Measurements from ENCODE around the gene RTN4R. TPM values are rescaled to one million over a fixed set of nuclear protein-coding genes. Genes with fewer than 3 reads are reported as not detected.

The RTN4R gene
- total and polyA plus RNA-seq, 7 donors = 0.36 to 4.3 (median 0.83) TPM; not detected in 2

DNA sequence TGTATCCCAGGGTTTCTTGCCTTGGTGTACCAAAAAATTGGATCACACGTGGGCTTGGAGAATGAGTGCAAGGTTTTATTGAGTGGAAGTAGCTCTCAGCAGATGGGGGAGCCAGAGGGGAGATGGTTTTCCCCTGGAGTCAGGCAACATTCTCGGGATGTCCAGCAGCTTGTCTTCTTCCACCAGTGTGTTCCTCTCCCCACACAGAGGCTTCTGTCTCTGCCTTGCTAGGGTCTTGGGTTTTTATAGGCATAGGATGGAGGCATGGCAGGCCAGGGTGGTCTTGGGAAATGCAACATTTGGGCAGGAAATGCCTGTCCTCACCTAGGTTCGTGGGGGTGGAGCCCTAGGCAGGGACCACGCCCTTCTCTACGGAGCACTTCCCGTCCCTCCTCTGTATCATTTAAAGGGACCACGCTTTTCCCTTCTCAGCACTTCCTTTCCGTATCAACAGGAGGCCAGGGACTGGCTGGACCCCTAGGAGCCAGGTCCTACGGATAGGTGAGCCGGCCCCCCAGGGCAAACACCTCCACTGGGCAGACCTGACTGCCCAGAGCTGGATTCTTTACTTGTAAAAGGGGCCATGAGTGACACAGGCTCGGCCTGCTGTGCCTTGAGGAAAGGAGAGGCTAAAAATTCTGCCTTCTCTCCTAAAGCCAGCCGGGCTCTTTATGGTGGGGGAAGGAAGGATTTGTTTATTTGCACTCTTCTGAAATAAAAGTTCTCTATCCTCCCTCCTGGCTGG, 62.0 kb downstream of the RTN4R start:
- Histone ChIP-seq H3K27ac (peak overlapping the region; percentile 45 to 67 (median 58)), H3K4me1 (peaks cover 0 to 35% (median 12%) of the 10 kb centered on the region in 4 donors), H3K9me3 (no peaks in the 10 kb centered on the region), H3K36me3 (no peaks in the 10 kb centered on the region), H3K4me3 (peak overlapping the region; percentile 26 to 53 (median 46)), H3K27me3 (peaks cover 0 to 26% (median 0%) of the 10 kb centered on the region in 3 donors)
- WGBS, 2 donors = 10 to 14% methylated on average over 12 of the region's 12 CpGs
- TF ChIP-seq, protein P1, sequence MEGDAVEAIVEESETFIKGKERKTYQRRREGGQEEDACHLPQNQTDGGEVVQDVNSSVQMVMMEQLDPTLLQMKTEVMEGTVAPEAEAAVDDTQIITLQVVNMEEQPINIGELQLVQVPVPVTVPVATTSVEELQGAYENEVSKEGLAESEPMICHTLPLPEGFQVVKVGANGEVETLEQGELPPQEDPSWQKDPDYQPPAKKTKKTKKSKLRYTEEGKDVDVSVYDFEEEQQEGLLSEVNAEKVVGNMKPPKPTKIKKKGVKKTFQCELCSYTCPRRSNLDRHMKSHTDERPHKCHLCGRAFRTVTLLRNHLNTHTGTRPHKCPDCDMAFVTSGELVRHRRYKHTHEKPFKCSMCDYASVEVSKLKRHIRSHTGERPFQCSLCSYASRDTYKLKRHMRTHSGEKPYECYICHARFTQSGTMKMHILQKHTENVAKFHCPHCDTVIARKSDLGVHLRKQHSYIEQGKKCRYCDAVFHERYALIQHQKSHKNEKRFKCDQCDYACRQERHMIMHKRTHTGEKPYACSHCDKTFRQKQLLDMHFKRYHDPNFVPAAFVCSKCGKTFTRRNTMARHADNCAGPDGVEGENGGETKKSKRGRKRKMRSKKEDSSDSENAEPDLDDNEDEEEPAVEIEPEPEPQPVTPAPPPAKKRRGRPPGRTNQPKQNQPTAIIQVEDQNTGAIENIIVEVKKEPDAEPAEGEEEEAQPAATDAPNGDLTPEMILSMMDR (IDR thresholded peaks at IDR 0.05) = peak in 1 of 4 experiments; percentile 12
- TF ChIP-seq POLR2AphosphoS5 (IDR thresholded peaks at IDR 0.05) (peak in 2 of 4 donors; percentile 28 to 45), POLR2A (IDR thresholded peaks at IDR 0.05) (peak in 1 of 2 donors; percentile 23), EP300 (IDR thresholded peaks at IDR 0.05) (no peak)
- intact Hi-C loops (cut with DNase I) = no loop called here
- DNase-seq = peak; percentile 74

DNA sequence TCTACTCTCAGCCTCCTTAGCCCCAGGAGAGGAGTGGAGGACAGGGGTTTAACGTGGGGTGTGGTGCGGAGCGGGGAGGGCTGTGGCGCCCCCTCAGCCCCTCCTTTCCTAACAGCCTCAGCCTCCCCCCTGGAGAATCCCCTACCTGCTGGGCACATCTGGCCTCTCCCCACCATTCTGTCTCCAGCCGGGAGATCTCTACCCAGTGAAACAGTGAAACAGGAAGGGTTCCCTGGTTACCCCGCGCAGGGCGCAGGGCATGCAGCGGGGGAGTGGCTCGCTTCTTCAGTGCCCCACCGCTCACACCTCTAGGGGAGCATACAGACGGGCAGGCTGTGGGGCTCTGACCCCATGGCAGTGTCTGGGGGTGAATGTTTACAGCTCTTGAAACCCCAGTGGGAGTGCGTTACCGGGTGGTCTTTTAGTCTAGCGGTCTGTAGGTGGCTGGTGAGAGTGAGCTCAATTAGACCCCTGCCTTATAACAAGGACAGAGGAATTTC, 62.6 kb downstream of the RTN4R start:
- peaks cover 0 to 26% (median 0%) of the 10 kb centered on the region in 3 donors for H3K27me3 ChIP-seq
- H3K4me3 ChIP-seq = no peak overlapping the region
- H3K4me1 ChIP-seq = peaks cover 0 to 30% (median 12%) of the 10 kb centered on the region in 4 donors
- intact Hi-C loops (cut with DNase I) = no loop called here
- no peaks in the 10 kb centered on the region for H3K36me3 ChIP-seq
- WGBS, 2 donors = 93 to 94% methylated on average over 15 of the region's 15 CpGs
- H3K27ac ChIP-seq = peak overlapping the region; percentile 45 to 67 (median 58)
- no peak for TF ChIP-seq EP300 (IDR thresholded peaks at IDR 0.05)
- TF ChIP-seq, protein P1 (IDR thresholded peaks at IDR 0.05) = no peak
- no peak for TF ChIP-seq POLR2AphosphoS5 (IDR thresholded peaks at IDR 0.05)
- TF ChIP-seq POLR2A (IDR thresholded peaks at IDR 0.05) = no peak
- no peaks in the 10 kb centered on the region for H3K9me3 ChIP-seq
- DNase-seq = no peak

DNA sequence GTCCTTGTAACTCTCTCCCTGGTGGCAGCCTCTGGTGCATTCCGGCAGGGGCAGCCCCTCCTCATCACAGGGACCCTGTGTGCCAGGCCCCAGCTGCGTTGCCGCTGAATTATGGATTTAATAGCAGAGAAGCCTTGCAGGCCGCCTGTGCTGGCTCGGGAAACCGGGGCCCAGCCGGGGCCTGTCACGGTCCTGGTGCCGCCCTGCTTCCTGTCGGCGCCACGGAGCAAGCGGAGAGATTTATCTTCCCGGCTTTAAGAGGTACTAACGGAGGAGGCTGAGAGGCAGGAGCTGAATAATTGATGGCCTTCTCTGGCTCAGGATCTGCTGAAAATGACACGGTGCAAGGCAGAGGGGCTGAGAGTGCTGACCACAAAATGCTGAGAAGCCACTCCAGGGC, 63.3 kb downstream of the RTN4R start:
- no peak for TF ChIP-seq EP300 (IDR thresholded peaks at IDR 0.05)
- TF ChIP-seq, protein P1 (IDR thresholded peaks at IDR 0.05) = no peak
- TF ChIP-seq POLR2AphosphoS5 (IDR thresholded peaks at IDR 0.05) = no peak
- no peak for TF ChIP-seq POLR2A (IDR thresholded peaks at IDR 0.05)
- Histone ChIP-seq H3K27ac (peak overlapping the region in 2 of 4 donors; percentile 37 to 67), H3K36me3 (no peaks in the 10 kb centered on the region), H3K27me3 (peaks cover 0 to 26% (median 0%) of the 10 kb centered on the region in 3 donors), H3K4me3 (no peak overlapping the region), H3K4me1 (peaks cover 0 to 30% (median 12%) of the 10 kb centered on the region in 4 donors), H3K9me3 (no peaks in the 10 kb centered on the region)
- intact Hi-C loops (cut with DNase I) = no loop called here
- no peak for DNase-seq
- WGBS, 2 donors = 78 to 90% methylated on average over 16 of the region's 16 CpGs

DNA sequence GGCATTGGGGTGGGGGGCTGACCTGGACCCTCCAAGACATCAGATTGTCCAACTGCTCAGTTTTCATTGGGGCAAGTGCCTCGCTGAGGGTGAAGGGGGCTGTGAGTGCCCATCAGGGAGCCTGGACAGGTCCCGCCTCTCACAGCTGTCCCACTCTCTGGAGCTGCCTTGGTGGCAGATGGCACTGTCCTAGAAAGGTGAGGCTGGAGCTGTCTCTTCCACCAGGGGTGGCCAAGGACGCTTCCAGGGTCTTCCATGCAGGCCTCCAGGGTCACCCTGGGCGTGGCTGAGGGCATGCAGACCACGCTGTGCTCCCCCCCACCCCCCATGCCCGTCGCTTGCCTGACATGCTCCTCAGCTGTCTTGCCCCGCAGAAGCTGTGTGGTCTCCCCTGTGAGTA, 63.8 kb downstream of the RTN4R start:
- Histone ChIP-seq H3K4me3 (no peak overlapping the region), H3K27ac (peak overlapping the region in 3 of 4 donors; percentile 10 to 67 (median 37)), H3K36me3 (no peaks in the 10 kb centered on the region), H3K4me1 (peaks cover 0 to 30% (median 12%) of the 10 kb centered on the region in 4 donors), H3K9me3 (no peaks in the 10 kb centered on the region), H3K27me3 (peaks cover 0 to 26% (median 0%) of the 10 kb centered on the region in 3 donors)
- DNase-seq = no peak
- intact Hi-C loops (cut with DNase I) = no loop called here
- 83 to 86% methylated on average over 8 of the region's 8 CpGs for WGBS, 2 donors
- TF ChIP-seq POLR2AphosphoS5 (IDR thresholded peaks at IDR 0.05) (no peak), POLR2A (IDR thresholded peaks at IDR 0.05) (no peak), EP300 (IDR thresholded peaks at IDR 0.05) (no peak)
- TF ChIP-seq, protein P1 (IDR thresholded peaks at IDR 0.05) = no peak
